Measurements from ENCODE around the gene HSPB2.
"Not testable (repeated sequence)": the region's sequence is repeated elsewhere in the genome, so short reads cannot be mapped to it uniquely, and the experiment has no call there.

Gene HSPB2

GRCh38 chr11:111912535-111912934 is at the start of gene HSPB2:
Gene HSPB2 (plus strand): TSS chr11:111912734. CDS start chr11:111912830, 96 bp downstream.
- DNase-seq: no peak

DNA sequence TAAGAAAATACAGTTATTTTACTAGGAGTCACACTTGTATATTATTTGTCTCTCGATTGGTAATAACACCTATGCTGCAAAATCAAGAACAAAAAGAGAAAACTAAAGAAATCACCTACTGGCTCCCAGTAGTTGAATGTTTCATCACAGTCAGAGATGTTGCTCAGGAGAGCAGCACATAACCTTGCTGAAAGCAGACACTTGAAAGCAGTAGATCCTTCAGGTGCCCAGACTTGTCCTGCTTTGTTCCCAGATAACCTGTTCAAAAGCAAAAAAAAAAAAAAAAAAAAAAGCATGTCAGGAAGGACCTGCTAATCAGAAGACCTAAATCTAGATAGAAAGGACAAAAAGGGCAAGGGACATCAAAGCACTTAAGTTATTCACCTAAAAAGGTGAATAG is 42.4 kb upstream of the HSPB2 start:
- DNase-seq: no peak

- no peak for DNase-seq
Measured at GRCh38 chr11:111870522-111870885, 42.0 kb upstream of the HSPB2 start.

DNA sequence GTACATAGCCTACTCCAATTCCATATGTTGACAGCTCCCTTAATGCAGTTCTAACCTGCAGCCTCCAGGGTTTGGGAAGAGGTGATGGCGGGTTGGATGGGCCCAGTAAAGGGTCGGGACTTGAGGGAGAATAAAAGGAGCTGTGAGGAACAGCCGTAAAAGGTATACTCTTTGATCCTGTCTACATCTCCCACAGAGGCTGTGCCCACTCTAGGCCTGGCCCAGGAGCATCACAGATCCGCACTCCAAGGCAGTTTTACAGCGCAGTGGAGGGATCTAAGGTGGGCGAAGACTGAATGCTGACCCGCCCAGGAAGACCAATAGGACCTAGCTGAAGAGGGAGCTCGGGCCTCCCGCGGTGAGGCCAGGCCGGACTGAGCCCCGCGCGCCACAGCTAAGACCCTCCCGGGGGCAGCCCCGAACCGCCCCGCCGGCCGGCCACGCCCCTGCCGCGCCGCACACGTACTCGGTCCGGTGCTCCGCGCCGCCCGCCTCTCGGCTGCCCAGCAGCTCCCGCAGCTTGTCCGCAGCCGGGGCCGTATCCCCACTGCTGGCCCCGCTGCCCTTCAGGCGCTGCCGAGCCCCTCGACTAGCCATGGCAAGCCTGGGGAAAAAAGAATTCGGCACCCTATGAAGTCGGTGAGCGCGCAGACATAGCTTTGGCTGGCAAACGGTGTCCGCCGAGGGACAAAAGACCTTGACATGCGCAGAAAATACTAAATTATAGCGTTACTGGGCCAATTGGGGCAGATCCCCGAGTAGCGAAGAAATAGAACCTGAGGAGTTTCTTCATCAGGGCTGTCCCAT is 41.4 kb upstream of the HSPB2 start, which contains the start of gene ALG9:
Gene ALG9, minus strand, starts transcription at position 696 of the 807 bp plus-strand sequence. Its CDS starts 99 bp downstream, at position 597.
- DNase-seq: peak; percentile 52

- no peak for DNase-seq
Measured at GRCh38 chr11:111871693-111872161, 40.8 kb upstream of the HSPB2 start.

DNA sequence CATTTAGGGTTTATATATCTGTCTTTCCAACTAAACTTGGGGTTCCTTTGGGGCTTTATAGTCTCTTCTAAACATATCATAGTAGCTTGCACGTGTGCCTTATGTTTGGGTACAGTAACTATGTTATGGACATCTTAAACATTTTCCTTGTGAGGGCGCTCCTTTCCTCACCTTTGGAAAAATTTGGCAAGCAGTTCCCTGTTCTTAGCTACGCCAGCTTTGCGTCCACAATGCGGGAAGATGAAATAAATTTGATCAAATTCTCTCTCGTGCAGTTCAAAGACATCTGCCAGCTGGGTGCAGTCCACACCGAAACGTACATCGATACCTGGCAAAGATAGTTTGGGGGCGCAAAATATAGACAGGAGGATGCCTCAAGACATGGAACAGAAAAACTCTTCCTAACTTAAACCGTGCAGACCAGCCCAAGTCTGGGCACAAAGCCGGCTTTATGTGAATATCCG is 34.1 kb upstream of the HSPB2 start:
- peak; percentile 47 for DNase-seq

DNA sequence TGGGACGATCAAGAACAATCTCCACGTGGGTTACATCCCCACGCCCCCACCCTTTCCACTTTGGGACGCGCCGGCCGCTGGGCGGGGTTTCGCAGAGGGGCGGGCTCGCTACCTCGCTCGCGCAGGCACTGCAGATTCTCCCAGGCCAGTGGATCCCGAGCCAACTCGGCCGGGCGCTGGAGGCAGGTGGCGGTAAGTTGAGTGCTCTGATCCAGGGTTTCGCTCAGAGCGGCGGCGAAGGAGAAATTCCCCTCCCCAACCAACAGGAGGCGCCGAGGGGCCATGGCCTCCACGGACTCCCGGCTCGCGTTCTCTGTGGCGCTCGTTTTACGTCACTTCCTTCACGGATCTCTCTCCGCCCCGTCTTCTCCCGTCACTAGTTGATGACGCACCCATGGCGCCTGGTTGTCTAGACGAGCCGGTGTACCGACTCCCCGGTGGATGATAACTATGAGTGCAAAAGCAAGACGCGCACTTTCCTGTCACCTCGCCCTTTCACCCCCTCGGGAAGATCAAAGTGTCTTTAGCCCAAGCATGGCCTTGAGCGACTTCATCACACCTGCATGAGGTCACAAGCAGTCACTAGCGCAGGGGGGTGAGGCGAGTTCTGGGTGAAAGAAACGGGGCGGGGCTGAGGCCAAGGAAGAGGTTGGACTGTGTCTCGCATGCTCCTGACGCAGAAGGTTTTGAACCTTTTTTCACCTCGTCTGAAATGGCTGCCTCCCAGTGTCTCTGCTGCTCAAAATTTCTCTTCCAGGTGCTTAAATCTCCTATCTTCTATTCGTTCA is 33.5 kb upstream of the HSPB2 start, which contains the start of the genes CFAP68 and FDXACB1:
Gene CFAP68, plus strand, starts transcription at position 693 of the 788 bp plus-strand sequence. Its CDS starts 20 bp downstream, at position 713.
Gene FDXACB1, minus strand, starts transcription at position 317 of the 788 bp plus-strand sequence. Its CDS starts 33 bp downstream, at position 284.
- peak; percentile 94 for DNase-seq

GRCh38 chr11:111879637-111879960 is 32.9 kb upstream of the HSPB2 start:
- no peak for DNase-seq

DNA sequence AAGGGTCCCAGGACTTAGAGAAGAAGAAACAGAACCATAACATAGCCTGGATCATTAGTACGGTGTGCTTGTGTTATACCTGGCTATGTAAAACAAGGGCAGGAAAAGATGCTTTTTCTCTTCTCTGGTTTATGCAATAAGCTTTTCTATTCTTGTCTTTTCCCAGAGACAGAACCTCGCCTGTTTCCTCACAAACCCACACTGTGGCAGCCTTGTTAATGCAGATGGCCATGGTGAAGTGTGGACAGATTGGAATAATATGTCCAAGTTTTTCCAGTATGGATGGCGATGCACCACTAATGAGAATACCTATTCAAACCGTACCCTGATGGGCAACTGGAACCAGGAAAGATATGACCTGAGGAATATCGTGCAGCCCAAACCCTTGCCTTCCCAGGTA is 30.3 kb upstream of the HSPB2 start:
- DNase-seq: no peak

DNA sequence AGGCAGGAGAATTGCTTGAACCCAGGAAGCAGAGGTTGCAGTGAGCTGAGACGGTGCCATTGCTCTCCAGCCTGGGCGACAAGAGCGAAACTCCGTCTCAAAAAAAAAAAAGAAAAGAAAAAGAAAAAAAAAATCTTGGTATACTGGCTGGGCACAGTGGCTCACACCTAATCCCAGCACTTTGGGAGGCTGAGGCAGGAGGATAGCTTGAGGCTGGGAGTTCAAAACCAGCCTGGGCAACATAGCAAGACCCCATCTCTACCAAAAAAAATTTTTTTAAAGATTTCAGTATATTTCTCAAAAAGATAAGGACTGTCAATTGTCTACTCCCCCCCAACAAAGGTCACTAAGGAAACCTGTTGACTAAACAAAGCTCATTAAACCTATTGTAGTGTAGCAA is 27.5 kb upstream of the HSPB2 start:
- not testable (repeated sequence) for DNase-seq

GRCh38 chr11:111886032-111886431 is 26.5 kb upstream of the HSPB2 start:
- no peak for DNase-seq

DNA sequence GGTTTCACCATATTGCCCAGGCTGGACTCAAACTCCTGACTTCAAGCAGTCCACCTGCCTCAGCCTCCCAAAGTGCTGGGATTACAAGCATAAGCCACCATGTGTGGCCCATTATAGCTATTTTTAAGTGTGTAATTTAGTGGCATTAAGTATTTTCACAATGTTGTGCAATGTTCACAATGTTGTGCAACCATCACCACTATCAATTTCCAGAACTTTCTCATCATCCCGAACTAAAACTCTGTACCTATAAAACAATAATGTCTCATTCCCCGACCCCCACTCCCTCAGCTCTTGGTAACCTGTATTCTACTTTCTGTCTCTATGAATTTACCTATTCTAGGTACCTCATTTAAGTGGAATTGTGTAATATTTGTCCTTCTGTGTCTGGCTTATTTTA is 25.7 kb upstream of the HSPB2 start:
- DNase-seq: no peak

DNA sequence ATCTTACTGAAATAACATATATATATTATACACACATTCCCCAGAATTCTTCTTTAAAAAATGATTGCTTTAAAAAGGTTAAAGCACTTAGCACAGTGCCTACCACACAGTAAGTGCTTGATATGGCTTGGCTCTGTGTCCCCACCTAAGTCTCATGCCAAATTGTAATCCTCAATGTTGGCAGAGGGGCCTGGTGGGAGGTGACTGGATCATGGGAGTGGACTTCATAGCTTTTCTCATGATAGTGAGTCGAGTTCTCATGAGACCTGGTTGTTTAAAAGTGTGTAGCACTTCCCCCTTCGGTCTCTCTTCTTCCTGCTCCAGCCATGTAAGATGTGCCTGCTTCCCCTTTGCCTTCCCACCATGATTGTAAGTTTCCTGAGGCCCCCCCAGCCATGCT is 7.1 kb upstream of the HSPB2 start:
- no peak for DNase-seq

GRCh38 chr11:111906680-111907079 is 5.9 kb upstream of the HSPB2 start:
- DNase-seq: no peak

DNA sequence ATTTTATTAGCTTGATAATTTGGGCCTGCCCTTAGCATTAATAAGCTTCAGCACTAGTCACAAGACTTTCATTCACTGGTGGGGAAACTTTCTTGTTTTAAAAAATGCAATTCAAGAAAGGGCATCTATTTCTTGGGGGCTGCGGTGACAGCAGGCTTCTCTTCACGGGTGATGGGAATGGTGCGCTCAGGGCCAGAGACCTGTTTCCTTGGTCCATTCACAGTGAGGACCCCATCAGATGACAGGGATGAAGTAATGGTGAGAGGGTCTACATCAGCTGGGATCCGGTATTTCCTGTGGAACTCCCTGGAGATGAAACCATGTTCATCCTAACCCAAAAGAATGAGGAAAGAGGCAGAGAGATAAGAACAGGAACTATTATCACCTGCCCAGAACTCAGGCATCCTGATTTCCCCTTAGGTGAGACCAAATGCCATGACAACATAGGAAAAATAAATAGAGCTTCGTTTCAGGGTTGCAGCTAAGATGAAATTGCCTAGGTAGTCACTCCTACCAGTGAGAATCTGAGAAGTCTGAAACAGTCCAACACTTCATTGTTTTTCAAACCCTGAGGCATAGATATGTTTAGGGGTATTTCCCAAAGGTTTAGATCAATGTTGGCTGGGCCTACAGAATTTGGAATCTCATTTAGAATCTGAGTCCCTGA is 3.8 kb upstream of the HSPB2 start:
- no peak for DNase-seq

DNA sequence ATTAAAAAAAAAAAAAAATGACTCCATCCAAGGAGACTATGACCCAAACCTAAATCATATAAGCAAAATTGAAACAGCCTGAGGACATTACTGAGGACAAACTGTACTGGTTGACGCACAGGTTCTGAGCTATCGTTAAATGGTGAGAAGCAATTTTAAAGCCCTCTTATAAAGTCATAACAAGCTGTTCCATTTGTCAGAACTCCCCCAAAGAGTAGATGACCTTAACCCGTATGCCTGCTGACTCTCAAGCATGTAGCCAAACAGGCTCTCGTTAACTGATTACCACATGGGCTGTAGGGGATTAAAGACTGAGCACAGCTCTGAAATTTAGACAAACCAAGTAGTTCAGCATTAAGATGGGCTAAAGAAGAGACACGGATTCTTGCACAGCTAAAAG is 3.2 kb upstream of the HSPB2 start:
- no peak for DNase-seq

- no peak for DNase-seq
Measured at GRCh38 chr11:111910676-111911562, 1.6 kb upstream of the HSPB2 start.

DNA sequence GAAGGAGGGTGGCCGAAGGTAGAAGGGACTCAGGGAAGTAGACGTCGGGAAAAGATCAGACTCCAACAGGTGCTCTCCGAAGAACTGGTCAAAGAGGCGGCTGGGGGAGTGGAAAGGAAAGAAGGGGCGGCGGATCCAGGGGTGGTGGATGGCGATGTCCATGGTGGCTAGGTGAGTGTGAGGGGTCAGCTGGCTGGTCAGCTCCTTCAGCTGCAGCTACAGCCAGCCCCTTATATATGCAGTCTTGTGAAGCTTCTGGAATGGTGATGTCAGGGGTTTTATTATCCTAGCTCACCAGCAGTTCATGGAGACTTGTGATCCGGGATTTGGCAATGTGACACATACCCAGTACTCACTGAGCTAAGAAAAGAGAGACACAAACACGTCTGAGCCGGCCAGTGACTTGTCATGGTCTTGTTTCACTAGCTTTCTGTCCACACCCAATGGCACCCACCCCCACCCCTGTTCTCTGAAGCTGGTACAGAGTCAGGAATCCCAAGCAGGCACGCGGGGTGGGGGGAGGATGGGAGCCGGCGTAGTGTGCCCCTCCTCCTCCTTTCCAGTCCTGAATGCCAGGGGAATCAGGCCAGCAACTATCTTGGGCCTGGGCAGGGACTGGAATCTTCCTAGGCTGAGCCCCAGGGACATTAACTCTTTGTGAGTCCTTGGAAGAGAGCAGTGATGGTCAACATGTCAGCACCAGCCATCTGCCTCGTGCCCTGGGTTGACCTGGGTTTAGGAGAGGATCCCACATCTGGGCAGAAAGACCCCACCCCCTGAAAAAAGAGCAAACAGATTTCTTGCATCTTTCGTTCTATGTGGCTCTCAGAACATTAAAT is 752 bp upstream of the HSPB2 start, which contains the start of gene CRYAB:
Gene CRYAB, minus strand, starts transcription at position 208 of the 839 bp plus-strand sequence. Its CDS starts 46 bp downstream, at position 162.
- no peak for DNase-seq

DNA sequence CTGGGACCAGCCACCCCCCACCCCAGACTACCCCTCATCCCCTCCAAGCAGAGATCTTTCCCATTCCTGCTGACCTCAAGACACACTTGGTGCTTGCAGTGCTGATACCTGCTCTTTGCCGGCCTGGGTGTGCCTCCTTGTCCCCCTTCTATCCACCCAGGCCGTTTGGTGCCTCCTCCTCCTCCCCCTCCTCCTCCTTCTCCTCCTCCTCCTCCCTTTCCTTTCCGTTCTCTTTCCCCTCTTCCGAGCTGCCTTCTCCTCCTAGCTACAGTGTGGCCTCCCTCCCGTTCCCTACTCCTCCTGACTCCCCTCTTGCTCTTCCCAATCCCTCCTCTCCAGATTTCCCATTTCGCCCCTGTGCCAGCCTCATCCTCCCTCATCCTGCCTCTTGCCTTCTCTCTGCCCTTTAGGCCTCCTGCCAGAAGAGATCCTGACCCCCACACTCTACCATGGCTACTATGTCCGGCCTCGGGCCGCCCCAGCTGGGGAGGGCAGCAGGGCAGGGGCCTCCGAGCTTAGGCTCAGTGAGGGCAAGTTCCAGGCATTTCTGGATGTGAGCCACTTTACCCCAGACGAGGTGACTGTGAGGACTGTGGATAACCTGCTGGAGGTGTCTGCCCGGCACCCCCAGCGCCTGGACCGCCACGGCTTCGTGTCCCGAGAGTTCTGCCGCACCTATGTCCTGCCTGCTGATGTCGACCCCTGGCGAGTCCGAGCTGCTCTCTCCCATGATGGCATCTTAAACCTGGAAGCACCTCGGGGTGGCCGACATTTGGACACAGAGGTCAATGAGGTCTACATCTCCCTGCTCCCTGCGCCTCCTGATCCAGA is 712 bp downstream of the HSPB2 start:
- DNase-seq: no peak

- DNase-seq: no peak
Measured at GRCh38 chr11:111913997-111914396, 1.5 kb downstream of the HSPB2 start.

Data from NCI-H1417 treated with DMSO at 0.1 percent for 48 hours (cell line).